ENCODE results near the gene SSH2.
"Not testable (repeated sequence)": the region's sequence is repeated elsewhere in the genome, so short reads cannot be mapped to it uniquely, and the experiment has no call there.

GRCh38 chr17:29725408-29725807, 204.6 kb downstream of the SSH2 start:
- not testable (repeated sequence) for TF ChIP-seq EZH2 (IDR thresholded peaks at IDR 0.05; ENCODE audit: borderline replicate concordance); CTCF (IDR thresholded peaks at IDR 0.05; ENCODE audit: poor library complexity); EZH2phosphoT487 (IDR thresholded peaks at IDR 0.05; ENCODE audit: low read depth, severe bottlenecking, unreplicated experiment)
